PC-9 (cell line): Measurements from ENCODE around the gene MAMLD1. TPM values are rescaled to one million over a fixed set of nuclear protein-coding genes. Genes with fewer than 3 reads are reported as not detected.

Source experiments
- BruUV-seq: library from RNA; stranded (reverse); fragments of 400-500 nt; replicated peaks from 2 replicates; lab custom pipeline; 2021; lab: Mats Ljungman, UMichigan
- CTCF ChIA-PET: fragments of 300-600 bp; sonication (Branson Sonifier 250); formaldehyde crosslinking; loops from one replicate; lab custom pipeline; 2022; ENCODE audit warnings: antibody characterized with exemption; lab: Charles Lee
- POLR2A ChIA-PET: fragments of 300-600 bp; sonication (Branson Sonifier 250); formaldehyde crosslinking; loops from one replicate; lab custom pipeline; 2022; ENCODE audit warnings: antibody characterized with exemption; ENCODE audit not compliant: unreplicated experiment; lab: Charles Lee
- DNase-seq, 2 experiments: peaks; one replicate each; pipeline versions ENCODE4 v3.0.0 to v3.0.0-alpha.2; 2015 to 2022; ENCODE audit warnings: mixed read lengths in 1 of 2
- H2AFZ ChIP-seq: fragments of 200-600 bp; sonication (generic); 2 replicates; pipeline ENCODE4 v1.8.1; 2017; ENCODE audit warnings: antibody characterized with exemption
- H3F3A ChIP-seq: fragments of 200-600 bp; sonication (generic); 2 replicates; pipeline ENCODE4 v1.8.1; 2017; ENCODE audit warnings: antibody characterized with exemption, mild to moderate bottlenecking, low read depth; ENCODE audit not compliant: insufficient read depth
- H3K27ac ChIP-seq: fragments of 200-600 bp; sonication (generic); 2 replicates; pipeline ENCODE4 v1.6.1; 2016; ENCODE audit warnings: mixed run types
- H3K27me3 ChIP-seq: fragments of 200-600 bp; sonication (generic); 2 replicates; pipeline ENCODE4 v1.6.1; 2016; ENCODE audit warnings: low read depth, mixed run types; ENCODE audit not compliant: insufficient read depth
- H3K36me3 ChIP-seq: fragments of 200-600 bp; sonication (generic); 2 replicates; pipeline ENCODE4 v1.6.1; 2016; ENCODE audit warnings: low read depth, mixed run types
- H3K4me1 ChIP-seq: fragments of 200-600 bp; sonication (generic); replicated peaks from 2 replicates; pipeline ENCODE4 v1.6.1; 2016; ENCODE audit warnings: mixed run types; ENCODE audit not compliant: insufficient read depth
- H3K4me2 ChIP-seq: fragments of 200-600 bp; sonication (generic); 2 replicates; pipeline ENCODE4 v1.6.1; 2017; ENCODE audit warnings: mixed run types
- H3K4me3 ChIP-seq: fragments of 200-600 bp; sonication (generic); 2 replicates; pipeline ENCODE4 v1.6.1; 2016; ENCODE audit warnings: mixed run types
- H3K79me2 ChIP-seq: fragments of 200-600 bp; sonication (generic); 2 replicates; pipeline ENCODE4 v1.6.1; 2017; ENCODE audit warnings: low read depth, mixed run types
- H3K9me2 ChIP-seq: fragments of 200-600 bp; sonication (generic); 2 replicates; pipeline ENCODE4 v1.8.1; 2017; ENCODE audit warnings: mild to moderate bottlenecking; ENCODE audit not compliant: insufficient read depth
- H3K9me3 ChIP-seq: fragments of 200-600 bp; sonication (generic); 2 replicates; pipeline ENCODE4 v1.8.1; 2016; ENCODE audit warnings: low read depth; ENCODE audit not compliant: insufficient read depth
- H4K20me1 ChIP-seq: fragments of 200-600 bp; sonication (generic); 2 replicates; pipeline ENCODE4 v1.8.1; 2017; ENCODE audit not compliant: insufficient read depth
- CTCF ChIP-seq: fragments of 200-600 bp; sonication (generic); conservative IDR thresholded peaks from 2 replicates; pipeline ENCODE4 v1.6.1; 2017; ENCODE audit warnings: mixed run types, antibody characterized with exemption, mild to moderate bottlenecking, moderate library complexity
- EZH2 ChIP-seq: fragments of 200-600 bp; sonication (generic); IDR thresholded peaks from 2 replicates; pipeline ENCODE4 v1.8.0; 2017; ENCODE audit warnings: antibody characterized with exemption, low read depth
- intact Hi-C: fragments of 100-400 bp; cut with micrococcal nuclease; formaldehyde crosslinking; loops from one replicate; pipeline ENCODE4 v1.10.0; 2022; ENCODE audit not compliant: unreplicated experiment
- total RNA-seq: library from RNA; stranded (reverse); gene quantifications from 2 replicates; pipeline ENCODE4 v1.2.3, GENCODE V29; 2021

The MAMLD1 gene
- total RNA-seq, 1 experiment from 2014 or later: 2.5 TPM

GRCh38 chrX:150352581-150352980, 10.5 kb upstream of the MAMLD1 start:
- Histone ChIP-seq H3K27ac (no peak overlapping the region), H3K4me2 (no peak overlapping the region), H3K27me3 (no peaks in the 10 kb centered on the region), H3K9me2 (no peaks in the 10 kb centered on the region), H2AFZ (no peak overlapping the region), H3K4me1 (peaks cover 15% of the 10 kb centered on the region), H3F3A (no peaks in the 10 kb centered on the region), H3K79me2 (no peaks in the 10 kb centered on the region), H3K9me3 (no peaks in the 10 kb centered on the region), H3K4me3 (no peak overlapping the region), H4K20me1 (no peaks in the 10 kb centered on the region), H3K36me3 (no peaks in the 10 kb centered on the region)
- BruUV-seq: no TSS peak
- DNase-seq: no peak
- TF ChIP-seq CTCF (no peak), EZH2 (no peak)
- intact Hi-C loops: loop anchor here (2.0 kb wide), 1 partner anchor 50 kb away; no protein-coding TSS in a partner anchor
- POLR2A ChIA-PET: no interaction called here
- CTCF ChIA-PET: no interaction called here

- peaks cover 8% of the 10 kb centered on the region for H3K4me1 ChIP-seq
- no peaks in the 10 kb centered on the region for H3K79me2 ChIP-seq
- BruUV-seq: no TSS peak
- intact Hi-C loops: no loop called here
- POLR2A ChIA-PET: interaction anchor here (0.6 kb wide), 1 partner anchor 92 kb away, joined by 3 read pairs; no protein-coding TSS in a partner anchor
- no peak overlapping the region for H3K4me2 ChIP-seq
- CTCF ChIA-PET: no interaction called here
- no peaks in the 10 kb centered on the region for H3K36me3 ChIP-seq
- no peaks in the 10 kb centered on the region for H4K20me1 ChIP-seq
- H3K9me3 ChIP-seq: no peaks in the 10 kb centered on the region
- H2AFZ ChIP-seq: no peak overlapping the region
- H3K4me3 ChIP-seq: no peak overlapping the region
- peaks cover under 1% of the 10 kb centered on the region; the same call in 1 of the 2 replicates for H3K27me3 ChIP-seq
- H3K9me2 ChIP-seq: no peaks in the 10 kb centered on the region
- DNase-seq: no peak
- no peak for TF ChIP-seq CTCF
- TF ChIP-seq EZH2: no peak
- no peak overlapping the region for H3K27ac ChIP-seq
- no peaks in the 10 kb centered on the region for H3F3A ChIP-seq
These were observed 7.2 kb upstream of the MAMLD1 start for GRCh38 chrX:150355913-150356312.

GRCh38 chrX:150357790-150358189, 5.3 kb upstream of the MAMLD1 start:
- intact Hi-C loops: no loop called here
- Histone ChIP-seq H4K20me1 (no peaks in the 10 kb centered on the region), H3K4me3 (no peak overlapping the region), H3K79me2 (no peaks in the 10 kb centered on the region), H2AFZ (no peak overlapping the region), H3K9me3 (no peaks in the 10 kb centered on the region), H3F3A (no peaks in the 10 kb centered on the region), H3K9me2 (no peaks in the 10 kb centered on the region), H3K4me2 (no peak overlapping the region), H3K27me3 (peaks cover 17% of the 10 kb centered on the region; the same call in 1 of the 2 replicates), H3K36me3 (no peaks in the 10 kb centered on the region), H3K4me1 (peaks cover 14% of the 10 kb centered on the region), H3K27ac (no peak overlapping the region)
- POLR2A ChIA-PET: no interaction called here
- TF ChIP-seq EZH2 (no peak), CTCF (no peak)
- CTCF ChIA-PET: no interaction called here
- BruUV-seq: no TSS peak
- no peak for DNase-seq
